WTC11 (cell line): ENCODE measurements around the gene PFKFB4. TPM values are rescaled to one million over a fixed set of nuclear protein-coding genes. Genes with fewer than 3 reads are reported as not detected.

Experiments
- ATAC-seq: fragments of 200-7000 bp; cut with Tn5 transposase; 2 replicates; pipeline ENCODE4 v1.10.0; 2021; ENCODE audit warnings: mild to moderate bottlenecking, moderate library complexity
- CTCF ChIA-PET: fragments of 300-600 bp; sonication (Branson Sonifier 250); formaldehyde crosslinking; loops from one replicate; lab custom pipeline; 2021; ENCODE audit warnings: antibody characterized with exemption; lab: Charles Lee
- POLR2A ChIA-PET: fragments of 350-600 bp; sonication (Branson Sonifier 250); formaldehyde crosslinking; loops from one replicate; lab custom pipeline; 2021; ENCODE audit warnings: antibody characterized with exemption; lab: Charles Lee
- DNase-seq: peaks from one replicate; pipeline ENCODE4 v3.0.0; 2021; ENCODE audit warnings: low spot score
- H3K27ac Mint-ChIP-seq: 2 replicates; pipeline ENCODE4 v1.8.0; 2021; ENCODE audit warnings: mixed read lengths
- H3K27me3 Mint-ChIP-seq: 2 replicates; pipeline ENCODE4 v1.8.0; 2021; ENCODE audit warnings: low read depth, mild to moderate bottlenecking, moderate library complexity, mixed read lengths
- H3K36me3 Mint-ChIP-seq: 2 replicates; pipeline ENCODE4 v1.8.0; 2021; ENCODE audit warnings: mixed read lengths
- H3K4me1 Mint-ChIP-seq: 2 replicates; pipeline ENCODE4 v1.8.0; 2022; ENCODE audit warnings: mixed read lengths
- H3K4me3 Mint-ChIP-seq: 2 replicates; pipeline ENCODE4 v1.8.0; 2021; ENCODE audit warnings: mild to moderate bottlenecking, moderate library complexity, mixed read lengths
- H3K9me3 Mint-ChIP-seq: 2 replicates; pipeline ENCODE4 v1.8.0; 2021; ENCODE audit warnings: mixed read lengths
- AR ChIP-seq: fragments of 250-450 bp; sonication (Bioruptor Pico); IDR thresholded peaks from 2 replicates; pipeline ENCODE4 v1.9.0; 2021; ENCODE audit warnings: mild to moderate bottlenecking
- CDX4 ChIP-seq: fragments of 250-450 bp; sonication (Bioruptor Pico); IDR thresholded peaks from 2 replicates; pipeline ENCODE4 v1.9.0; 2021; ENCODE audit warnings: moderate library complexity, mild to moderate bottlenecking, inconsistent platforms, borderline replicate concordance
- E2F1 ChIP-seq: sonication (generic); formaldehyde crosslinking; IDR thresholded peaks from 2 replicates; pipeline ENCODE4 v1.8.0; 2022; ENCODE audit warnings: mild to moderate bottlenecking, missing genetic modification reagents
- ETV6 ChIP-seq: sonication (generic); formaldehyde crosslinking; IDR thresholded peaks from 2 replicates; pipeline ENCODE4 v1.8.1; 2022; ENCODE audit warnings: mild to moderate bottlenecking, missing genetic modification reagents
- FOXP1 ChIP-seq: sonication (generic); formaldehyde crosslinking; IDR thresholded peaks from 2 replicates; pipeline ENCODE4 v1.8.0; 2022; ENCODE audit warnings: missing genetic modification reagents, mild to moderate bottlenecking, moderate library complexity, borderline replicate concordance
- GRHL2 ChIP-seq: fragments of 250-450 bp; sonication (Bioruptor Pico); IDR thresholded peaks from 2 replicates; pipeline ENCODE4 v1.8.0; 2022; ENCODE audit warnings: mild to moderate bottlenecking, moderate library complexity; ENCODE audit not compliant: insufficient replicate concordance, severe bottlenecking
- HMGA2 ChIP-seq: fragments of 250-450 bp; sonication (Bioruptor Pico); IDR thresholded peaks from 2 replicates; pipeline ENCODE4 v1.4.0; 2021; ENCODE audit warnings: mild to moderate bottlenecking, moderate library complexity
- HMGXB4 ChIP-seq: sonication (generic); formaldehyde crosslinking; IDR thresholded peaks from 2 replicates; pipeline ENCODE4 v1.8.1; 2023; ENCODE audit warnings: mild to moderate bottlenecking, moderate library complexity, missing genetic modification reagents
- NFE2L1 ChIP-seq: sonication (generic); formaldehyde crosslinking; IDR thresholded peaks from 2 replicates; pipeline ENCODE4 v1.8.1; 2023; ENCODE audit warnings: missing genetic modification reagents
- SMAD4 ChIP-seq: sonication (generic); formaldehyde crosslinking; IDR thresholded peaks from 2 replicates; pipeline ENCODE4 v1.8.0; 2022; ENCODE audit warnings: mild to moderate bottlenecking, missing genetic modification reagents
- TCF7 ChIP-seq: sonication (generic); formaldehyde crosslinking; IDR thresholded peaks from 2 replicates; pipeline ENCODE4 v1.8.0; 2022; ENCODE audit warnings: mild to moderate bottlenecking, low read depth, missing genetic modification reagents, moderate library complexity
- TEAD4 ChIP-seq: sonication (generic); formaldehyde crosslinking; IDR thresholded peaks from 2 replicates; pipeline ENCODE4 v1.8.0; 2022; ENCODE audit warnings: mild to moderate bottlenecking, missing genetic modification reagents
- ZBTB43 ChIP-seq: sonication (generic); formaldehyde crosslinking; IDR thresholded peaks from 2 replicates; pipeline ENCODE4 v1.8.1; 2023; ENCODE audit warnings: mild to moderate bottlenecking, missing genetic modification reagents
- ZNF138 ChIP-seq: sonication (generic); formaldehyde crosslinking; conservative IDR thresholded peaks from 2 replicates; pipeline ENCODE4 v1.8.1; 2022; ENCODE audit warnings: mild to moderate bottlenecking, moderate library complexity, missing genetic modification reagents
- ZNF512 ChIP-seq: sonication (generic); formaldehyde crosslinking; IDR thresholded peaks from 2 replicates; pipeline ENCODE4 v1.8.1; 2022; ENCODE audit warnings: missing genetic modification reagents, borderline replicate concordance
- ZNF671 ChIP-seq: fragments of 250-450 bp; sonication (Bioruptor Pico); IDR thresholded peaks from 2 replicates; pipeline ENCODE4 v1.8.0; 2021; ENCODE audit warnings: mild to moderate bottlenecking
- total RNA-seq: library from RNA; stranded (reverse); gene quantifications from 3 replicates; pipeline ENCODE4 v1.2.3, GENCODE V29; 2021
- TF ChIP-seq, protein P1 (sequence below): sonication (generic); formaldehyde crosslinking; IDR thresholded peaks from 2 replicates; pipeline ENCODE4 v1.8.0; 2022; ENCODE audit warnings: mild to moderate bottlenecking, missing genetic modification reagents
- TF ChIP-seq, protein P2 (sequence below): sonication (generic); formaldehyde crosslinking; IDR thresholded peaks from 2 replicates; pipeline ENCODE4 v1.8.0; 2023; ENCODE audit warnings: mild to moderate bottlenecking, missing genetic modification reagents
- TF ChIP-seq, protein P3 (sequence below): sonication (generic); formaldehyde crosslinking; IDR thresholded peaks from 2 replicates; pipeline ENCODE4 v1.8.1; 2022; ENCODE audit warnings: mild to moderate bottlenecking, moderate library complexity, missing genetic modification reagents

Gene PFKFB4
- total RNA-seq, 1 experiment from 2014 or later = 18.0 TPM

DNA sequence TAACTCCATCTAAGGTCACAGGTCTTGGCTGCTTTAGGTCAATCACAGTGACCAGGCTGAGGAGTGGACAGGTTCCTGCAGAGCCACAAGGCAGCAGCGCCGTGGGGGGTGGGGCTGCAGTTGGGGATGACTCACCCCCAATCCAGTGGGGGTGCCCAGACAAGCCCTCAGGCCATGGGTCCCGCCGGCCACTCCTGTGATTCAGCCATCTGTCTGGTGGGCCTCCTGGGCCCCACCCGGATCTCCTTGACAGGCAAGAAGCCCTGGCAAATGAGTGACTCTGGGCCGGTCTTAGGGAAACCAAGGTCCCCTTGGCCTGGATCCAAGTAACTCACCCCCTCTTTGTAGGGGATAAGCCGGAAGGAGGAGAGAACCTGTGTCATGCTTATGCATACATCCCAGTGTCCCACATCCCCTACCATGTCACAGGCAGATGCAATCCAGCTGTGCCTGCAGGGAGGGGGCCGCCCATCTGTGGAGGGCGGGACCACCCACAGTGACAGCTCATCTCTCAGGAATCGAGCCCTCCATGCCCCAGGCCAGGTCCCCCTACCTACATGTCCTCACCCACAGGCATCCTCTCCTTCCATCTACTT is 39.0 kb upstream of the PFKFB4 start:
- no peaks in the 10 kb centered on the region for H3K9me3 Mint-ChIP-seq
- no peak overlapping the region for H3K27ac Mint-ChIP-seq
- peaks cover 16% of the 10 kb centered on the region for H3K4me1 Mint-ChIP-seq
- H3K4me3 Mint-ChIP-seq = no peak overlapping the region
- H3K27me3 Mint-ChIP-seq = no peaks in the 10 kb centered on the region; the same call in 1 of the 2 replicates
- H3K36me3 Mint-ChIP-seq = peaks cover 29% of the 10 kb centered on the region
- TF ChIP-seq NFE2L1 (CRISPR knock-in tag) = no peak
- no peak for TF ChIP-seq HMGXB4 (CRISPR knock-in tag)
- TF ChIP-seq GRHL2 (CRISPR knock-in tag) = no peak
- TF ChIP-seq CDX4 (CRISPR knock-in tag) = no peak
- no peak for TF ChIP-seq ZNF512 (CRISPR knock-in tag)
- no peak for TF ChIP-seq FOXP1 (CRISPR knock-in tag)
- TF ChIP-seq AR = no peak
- no peak for TF ChIP-seq ETV6 (CRISPR knock-in tag)
- POLR2A ChIA-PET = interaction anchor here (0.9 to 1.6 kb wide), 2 partner anchors 13 to 14 kb away, joined by 3 to 5 read pairs; partner anchors contain the start of gene UQCRC1
- CTCF ChIA-PET = interaction anchor here (0.8 to 1.4 kb wide), 4 partner anchors 38 to 195 kb away, joined by 3 to 4 read pairs (median 4); partner anchors contain the start of gene SLC26A6
- DNase-seq (peak; percentile 35), ATAC-seq (peak; percentile 4; the same call in 1 of the 2 replicates)

GRCh38 chr3:48595075-48595525 is 38.5 kb upstream of the PFKFB4 start, which contains the start of gene COL7A1:
Gene COL7A1, minus strand, starts transcription at chr3:48595329. Its CDS starts 170 bp downstream, at chr3:48595159.
- no peak for TF ChIP-seq E2F1 (CRISPR knock-in tag)
- no peak for TF ChIP-seq TCF7 (CRISPR knock-in tag)
- TF ChIP-seq ZBTB43 (CRISPR knock-in tag) = no peak
- TF ChIP-seq SMAD4 (CRISPR knock-in tag) = no peak
- TF ChIP-seq NFE2L1 (CRISPR knock-in tag) = no peak
- TF ChIP-seq, protein P1, sequence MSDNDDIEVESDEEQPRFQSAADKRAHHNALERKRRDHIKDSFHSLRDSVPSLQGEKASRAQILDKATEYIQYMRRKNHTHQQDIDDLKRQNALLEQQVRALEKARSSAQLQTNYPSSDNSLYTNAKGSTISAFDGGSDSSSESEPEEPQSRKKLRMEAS (CRISPR knock-in tag) = no peak
- TF ChIP-seq, protein P2, sequence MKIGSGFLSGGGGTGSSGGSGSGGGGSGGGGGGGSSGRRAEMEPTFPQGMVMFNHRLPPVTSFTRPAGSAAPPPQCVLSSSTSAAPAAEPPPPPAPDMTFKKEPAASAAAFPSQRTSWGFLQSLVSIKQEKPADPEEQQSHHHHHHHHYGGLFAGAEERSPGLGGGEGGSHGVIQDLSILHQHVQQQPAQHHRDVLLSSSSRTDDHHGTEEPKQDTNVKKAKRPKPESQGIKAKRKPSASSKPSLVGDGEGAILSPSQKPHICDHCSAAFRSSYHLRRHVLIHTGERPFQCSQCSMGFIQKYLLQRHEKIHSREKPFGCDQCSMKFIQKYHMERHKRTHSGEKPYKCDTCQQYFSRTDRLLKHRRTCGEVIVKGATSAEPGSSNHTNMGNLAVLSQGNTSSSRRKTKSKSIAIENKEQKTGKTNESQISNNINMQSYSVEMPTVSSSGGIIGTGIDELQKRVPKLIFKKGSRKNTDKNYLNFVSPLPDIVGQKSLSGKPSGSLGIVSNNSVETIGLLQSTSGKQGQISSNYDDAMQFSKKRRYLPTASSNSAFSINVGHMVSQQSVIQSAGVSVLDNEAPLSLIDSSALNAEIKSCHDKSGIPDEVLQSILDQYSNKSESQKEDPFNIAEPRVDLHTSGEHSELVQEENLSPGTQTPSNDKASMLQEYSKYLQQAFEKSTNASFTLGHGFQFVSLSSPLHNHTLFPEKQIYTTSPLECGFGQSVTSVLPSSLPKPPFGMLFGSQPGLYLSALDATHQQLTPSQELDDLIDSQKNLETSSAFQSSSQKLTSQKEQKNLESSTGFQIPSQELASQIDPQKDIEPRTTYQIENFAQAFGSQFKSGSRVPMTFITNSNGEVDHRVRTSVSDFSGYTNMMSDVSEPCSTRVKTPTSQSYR (CRISPR knock-in tag) = no peak
- TF ChIP-seq TEAD4 = no peak
- TF ChIP-seq, protein P3, sequence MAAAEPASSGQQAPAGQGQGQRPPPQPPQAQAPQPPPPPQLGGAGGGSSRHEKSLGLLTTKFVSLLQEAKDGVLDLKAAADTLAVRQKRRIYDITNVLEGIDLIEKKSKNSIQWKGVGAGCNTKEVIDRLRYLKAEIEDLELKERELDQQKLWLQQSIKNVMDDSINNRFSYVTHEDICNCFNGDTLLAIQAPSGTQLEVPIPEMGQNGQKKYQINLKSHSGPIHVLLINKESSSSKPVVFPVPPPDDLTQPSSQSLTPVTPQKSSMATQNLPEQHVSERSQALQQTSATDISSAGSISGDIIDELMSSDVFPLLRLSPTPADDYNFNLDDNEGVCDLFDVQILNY (CRISPR knock-in tag) = no peak
- TF ChIP-seq HMGA2 (CRISPR knock-in tag) = no peak
- TF ChIP-seq ZNF138 (CRISPR knock-in tag) = no peak
- TF ChIP-seq ZNF671 = no peak
- 0 out of 2 replicates have a peak, but pooled peaks have one; percentile 4 for ATAC-seq

More at GRCh38 chr3:48595075-48595525, 38.5 kb upstream of the PFKFB4 start, which contains the start of gene COL7A1:
- Mint-ChIP-seq H3K27me3 (no peaks in the 10 kb centered on the region; the same call in 1 of the 2 replicates), H3K27ac (no peak within 1 kb of the TSS), H3K4me3 (peak within 1 kb of the TSS; percentile 43), H3K9me3 (no peaks in the 10 kb centered on the region), H3K4me1 (peaks cover 16% of the 10 kb centered on the region), H3K36me3 (peaks cover 24% of the 10 kb centered on the region)
- POLR2A ChIA-PET = no interaction called here
- CTCF ChIA-PET = interaction anchor here (1.2 to 1.4 kb wide), 2 partner anchors 37 to 40 kb away, joined by 4 read pairs; partner anchors contain the start of gene SLC26A6
- peak; percentile 26 for DNase-seq
